ENCODE measurements around the gene MMP7.

MMP7 gene

DNA sequence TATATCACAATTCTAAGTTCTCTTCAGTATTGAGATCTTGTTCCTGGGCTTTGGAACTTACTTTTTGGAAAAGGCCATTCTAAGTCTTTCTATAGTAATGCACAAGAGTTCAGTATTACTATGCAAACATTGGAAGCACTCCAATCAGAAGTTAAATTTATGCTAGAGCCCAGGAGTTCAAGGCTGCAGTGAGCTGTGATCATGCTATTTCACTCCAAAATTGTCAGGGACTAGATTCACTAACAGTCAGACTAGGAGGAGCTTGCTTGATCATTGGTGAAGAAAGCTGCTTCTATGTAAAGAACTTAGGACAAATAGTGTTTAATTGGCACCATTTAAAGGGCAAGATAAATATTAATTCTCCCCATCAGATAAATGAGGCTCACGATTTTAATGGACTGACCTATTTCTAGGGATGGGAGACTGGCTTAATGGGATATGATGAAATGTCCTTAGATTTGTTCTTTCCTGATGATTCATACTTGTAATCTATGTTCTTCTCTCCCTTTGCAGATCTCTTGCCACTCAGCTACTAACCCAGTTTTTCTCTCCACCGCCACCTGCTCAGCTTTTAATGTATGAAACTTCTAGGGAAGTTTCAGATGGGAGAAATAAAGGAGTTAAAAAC, 45.3 kb downstream of the MMP7 start:
- no peak for TF ChIP-seq ZNF843 (tag by site-specific recombination; IDR thresholded peaks at IDR 0.05)
- TF ChIP-seq KLF9 (tag by site-specific recombination; IDR thresholded peaks at IDR 0.05; ENCODE audit: low read depth): no peak
- TF ChIP-seq ZNF37A (tag by site-specific recombination; IDR thresholded peaks at IDR 0.05): no peak
- TF ChIP-seq, protein P1, sequence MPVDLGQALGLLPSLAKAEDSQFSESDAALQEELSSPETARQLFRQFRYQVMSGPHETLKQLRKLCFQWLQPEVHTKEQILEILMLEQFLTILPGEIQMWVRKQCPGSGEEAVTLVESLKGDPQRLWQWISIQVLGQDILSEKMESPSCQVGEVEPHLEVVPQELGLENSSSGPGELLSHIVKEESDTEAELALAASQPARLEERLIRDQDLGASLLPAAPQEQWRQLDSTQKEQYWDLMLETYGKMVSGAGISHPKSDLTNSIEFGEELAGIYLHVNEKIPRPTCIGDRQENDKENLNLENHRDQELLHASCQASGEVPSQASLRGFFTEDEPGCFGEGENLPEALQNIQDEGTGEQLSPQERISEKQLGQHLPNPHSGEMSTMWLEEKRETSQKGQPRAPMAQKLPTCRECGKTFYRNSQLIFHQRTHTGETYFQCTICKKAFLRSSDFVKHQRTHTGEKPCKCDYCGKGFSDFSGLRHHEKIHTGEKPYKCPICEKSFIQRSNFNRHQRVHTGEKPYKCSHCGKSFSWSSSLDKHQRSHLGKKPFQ (tag by site-specific recombination; IDR thresholded peaks at IDR 0.05): no peak
- no peak for TF ChIP-seq ZNF140 (tag by site-specific recombination; IDR thresholded peaks at IDR 0.05)
- TF ChIP-seq ZNF266 (tag by site-specific recombination; IDR thresholded peaks at IDR 0.05; ENCODE audit: low read depth): no peak
- TF ChIP-seq WT1 (tag by site-specific recombination; IDR thresholded peaks at IDR 0.05): no peak
- TF ChIP-seq ZNF354C (tag by site-specific recombination; IDR thresholded peaks at IDR 0.05; ENCODE audit: borderline replicate concordance, low read depth): no peak
- no peak for TF ChIP-seq KLF1 (tag by site-specific recombination; IDR thresholded peaks at IDR 0.05)
- TF ChIP-seq, protein P2, sequence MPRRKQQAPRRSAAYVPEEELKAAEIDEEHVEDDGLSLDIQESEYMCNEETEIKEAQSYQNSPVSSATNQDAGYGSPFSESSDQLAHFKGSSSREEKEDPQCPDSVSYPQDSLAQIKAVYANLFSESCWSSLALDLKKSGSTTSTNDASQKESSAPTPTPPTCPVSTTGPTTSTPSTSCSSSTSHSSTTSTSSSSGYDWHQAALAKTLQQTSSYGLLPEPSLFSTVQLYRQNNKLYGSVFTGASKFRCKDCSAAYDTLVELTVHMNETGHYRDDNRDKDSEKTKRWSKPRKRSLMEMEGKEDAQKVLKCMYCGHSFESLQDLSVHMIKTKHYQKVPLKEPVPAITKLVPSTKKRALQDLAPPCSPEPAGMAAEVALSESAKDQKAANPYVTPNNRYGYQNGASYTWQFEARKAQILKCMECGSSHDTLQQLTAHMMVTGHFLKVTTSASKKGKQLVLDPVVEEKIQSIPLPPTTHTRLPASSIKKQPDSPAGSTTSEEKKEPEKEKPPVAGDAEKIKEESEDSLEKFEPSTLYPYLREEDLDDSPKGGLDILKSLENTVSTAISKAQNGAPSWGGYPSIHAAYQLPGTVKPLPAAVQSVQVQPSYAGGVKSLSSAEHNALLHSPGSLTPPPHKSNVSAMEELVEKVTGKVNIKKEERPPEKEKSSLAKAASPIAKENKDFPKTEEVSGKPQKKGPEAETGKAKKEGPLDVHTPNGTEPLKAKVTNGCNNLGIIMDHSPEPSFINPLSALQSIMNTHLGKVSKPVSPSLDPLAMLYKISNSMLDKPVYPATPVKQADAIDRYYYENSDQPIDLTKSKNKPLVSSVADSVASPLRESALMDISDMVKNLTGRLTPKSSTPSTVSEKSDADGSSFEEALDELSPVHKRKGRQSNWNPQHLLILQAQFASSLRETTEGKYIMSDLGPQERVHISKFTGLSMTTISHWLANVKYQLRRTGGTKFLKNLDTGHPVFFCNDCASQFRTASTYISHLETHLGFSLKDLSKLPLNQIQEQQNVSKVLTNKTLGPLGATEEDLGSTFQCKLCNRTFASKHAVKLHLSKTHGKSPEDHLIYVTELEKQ (tag by site-specific recombination; IDR thresholded peaks at IDR 0.05; ENCODE audit: borderline replicate concordance): no peak
- no peak for TF ChIP-seq TCF7L2 (IDR thresholded peaks at IDR 0.05; ENCODE audit: borderline replicate concordance, low read depth, low read length)
- TF ChIP-seq HOXC10 (CRISPR knock-in tag; IDR thresholded peaks at IDR 0.05): no peak
- ChIA-PET CTCF (interaction anchor here (1.0 kb wide), 1 partner anchor 182 kb away, joined by 3 read pairs; no protein-coding TSS in a partner anchor), POLR2A (no interaction called here)
- Histone ChIP-seq H3K9me3 (ENCODE audit: control insufficient read depth, insufficient read depth, low read depth, low read length) (no peaks in the 10 kb centered on the region), H3K27ac (ENCODE audit: extremely low read depth, low read depth, low read length) (no peak overlapping the region), H3K4me1 (ENCODE audit: control insufficient read depth, insufficient read depth, low read length) (no peaks in the 10 kb centered on the region), H3K4me3 (ENCODE audit: low read depth, low read length) (no peak overlapping the region), H3K36me3 (ENCODE audit: control insufficient read depth in 2 of 2, insufficient read depth in 1 of 2, low read length in 2 of 2) (no peaks in the 10 kb centered on the region)

DNA sequence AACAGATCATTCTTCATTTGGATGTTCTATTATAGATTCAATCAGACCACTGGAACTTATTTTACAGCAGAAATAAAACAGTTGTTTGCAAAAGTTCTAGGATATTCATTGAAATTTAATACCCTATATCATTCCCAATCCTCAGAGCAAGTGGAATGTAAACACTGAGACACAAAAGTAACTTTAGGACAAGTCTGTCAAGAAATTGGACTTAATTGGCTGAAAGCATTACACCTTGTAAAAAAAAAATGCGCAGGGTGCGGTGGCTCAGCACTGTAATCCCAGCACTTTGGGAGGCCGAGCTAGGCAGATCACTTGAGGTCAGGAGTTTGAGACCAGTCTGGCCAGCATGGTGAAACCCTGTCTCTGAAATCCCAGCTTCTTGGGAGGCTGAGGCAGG, 48.1 kb downstream of the MMP7 start:
- ChIA-PET CTCF (no interaction called here), POLR2A (no interaction called here)
- no peaks in the 10 kb centered on the region for H3K4me1 ChIP-seq (ENCODE audit: control insufficient read depth, insufficient read depth, low read length)
- H3K36me3 ChIP-seq (ENCODE audit: control insufficient read depth in 2 of 2, insufficient read depth in 1 of 2, low read length in 2 of 2): no peaks in the 10 kb centered on the region
- no peak overlapping the region for H3K4me3 ChIP-seq (ENCODE audit: low read depth, low read length)
- H3K9me3 ChIP-seq (ENCODE audit: control insufficient read depth, insufficient read depth, low read depth, low read length): no peaks in the 10 kb centered on the region
- H3K27ac ChIP-seq (ENCODE audit: extremely low read depth, low read depth, low read length): no peak overlapping the region
- TF ChIP-seq, protein P3, sequence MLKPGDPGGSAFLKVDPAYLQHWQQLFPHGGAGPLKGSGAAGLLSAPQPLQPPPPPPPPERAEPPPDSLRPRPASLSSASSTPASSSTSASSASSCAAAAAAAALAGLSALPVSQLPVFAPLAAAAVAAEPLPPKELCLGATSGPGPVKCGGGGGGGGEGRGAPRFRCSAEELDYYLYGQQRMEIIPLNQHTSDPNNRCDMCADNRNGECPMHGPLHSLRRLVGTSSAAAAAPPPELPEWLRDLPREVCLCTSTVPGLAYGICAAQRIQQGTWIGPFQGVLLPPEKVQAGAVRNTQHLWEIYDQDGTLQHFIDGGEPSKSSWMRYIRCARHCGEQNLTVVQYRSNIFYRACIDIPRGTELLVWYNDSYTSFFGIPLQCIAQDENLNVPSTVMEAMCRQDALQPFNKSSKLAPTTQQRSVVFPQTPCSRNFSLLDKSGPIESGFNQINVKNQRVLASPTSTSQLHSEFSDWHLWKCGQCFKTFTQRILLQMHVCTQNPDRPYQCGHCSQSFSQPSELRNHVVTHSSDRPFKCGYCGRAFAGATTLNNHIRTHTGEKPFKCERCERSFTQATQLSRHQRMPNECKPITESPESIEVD (tag by site-specific recombination; IDR thresholded peaks at IDR 0.05): peak; percentile 54
- TF ChIP-seq ZNF843 (tag by site-specific recombination; IDR thresholded peaks at IDR 0.05) (no peak), SP7 (tag by site-specific recombination; IDR thresholded peaks at IDR 0.05) (no peak), MZF1 (tag by site-specific recombination; IDR thresholded peaks at IDR 0.05; ENCODE audit: borderline replicate concordance) (no peak)
